K562 (cell line): ENCODE results near the gene PARD3.

Experiments
- ATF7 ChIP-seq: fragments of 450-650 bp; IDR thresholded peaks from 2 replicates; pipeline ENCODE4 v1.7.1; 2014; ENCODE audit warnings: mild to moderate bottlenecking, moderate library complexity
- CTCF ChIP-seq, 3 experiments: IDR thresholded peaks in 2 of 3; conservative IDR thresholded peaks in 1 of 3; 2 replicates each; pipeline ENCODE4 v1.5.1; 2011 to 2012; ENCODE audit warnings: low read length in 3 of 3, mild to moderate bottlenecking in 3 of 3, control low read depth in 2 of 3, improper control_type of control experiment in 1 of 3, inconsistent platforms in 1 of 3, low read depth in 1 of 3, mixed read lengths in 1 of 3, moderate library complexity in 1 of 3; ENCODE audit not compliant: insufficient read depth in 2 of 3
- ELF4 ChIP-seq: fragments of 450-650 bp; formaldehyde crosslinking; IDR thresholded peaks from 2 replicates; pipeline ENCODE4 v1.4.0; 2022; ENCODE audit warnings: missing genetic modification characterization
- EP300 ChIP-seq: IDR thresholded peaks from 2 replicates; pipeline ENCODE4 v1.6.1; 2012; ENCODE audit warnings: low read length, improper control_type of control experiment
- FOXP1 ChIP-seq: sonication (generic); formaldehyde crosslinking; IDR thresholded peaks from 2 replicates; pipeline ENCODE4 v1.8.0; 2022; ENCODE audit warnings: mild to moderate bottlenecking, missing genetic modification reagents
- MAZ ChIP-seq, 2 experiments: fragments of 450-650 bp in 1 of 2; sonication (generic) in 1 of 2; formaldehyde crosslinking; IDR thresholded peaks in 1 of 2; conservative IDR thresholded peaks in 1 of 2; 2 replicates each; pipeline versions ENCODE4 v1.4.0 to v1.5.0; 2020; ENCODE audit warnings: mild to moderate bottlenecking in 1 of 2, missing genetic modification reagents in 1 of 2
- POLR2A ChIP-seq: fragments of 450-650 bp; conservative IDR thresholded peaks from 2 replicates; pipeline ENCODE4 v1.6.1; 2016
- SMC3 ChIP-seq: conservative IDR thresholded peaks from 2 replicates; pipeline ENCODE4 v1.6.1; 2011; ENCODE audit warnings: low read depth, low read length, improper control_type of control experiment; ENCODE audit not compliant: insufficient read depth
- SREBF2 ChIP-seq: sonication (generic); formaldehyde crosslinking; IDR thresholded peaks from 2 replicates; pipeline ENCODE4 v1.4.0; 2020; ENCODE audit warnings: mild to moderate bottlenecking, missing genetic modification reagents
- ZNF263 ChIP-seq: sonication (generic); formaldehyde crosslinking; IDR thresholded peaks from 2 replicates; pipeline ENCODE4 v1.8.0; 2022; ENCODE audit warnings: mild to moderate bottlenecking, missing genetic modification reagents, borderline replicate concordance
- ZNF347 ChIP-seq: fragments of 450-650 bp; formaldehyde crosslinking; IDR thresholded peaks from 2 replicates; pipeline ENCODE4 v1.4.0; 2020; ENCODE audit warnings: low read depth, mild to moderate bottlenecking, moderate library complexity
- ZNF766 ChIP-seq: fragments of 200-800 bp; sonication (Bioruptor generic); conservative IDR thresholded peaks from 2 replicates; pipeline ENCODE4 v1.6.1; 2016; ENCODE audit warnings: missing genetic modification characterization, missing compliant biosample characterization

- TF ChIP-seq ZNF263 (CRISPR knock-in tag) (no peak), ATF7 (no peak), ELF4 (CRISPR knock-in tag) (no peak), POLR2A (no peak), ZNF766 (CRISPR knock-in tag) (no peak), CTCF (IDR thresholded peaks at IDR 0.05 in 2 of 3, conservative IDR thresholded peaks at IDR 0.05 in 1 of 3; ENCODE audit: insufficient read depth in 2 of 3, low read depth in 1 of 3, low read length in 3 of 3) (no peak), MAZ (CRISPR knock-in tag; conservative IDR thresholded peaks at IDR 0.05 in 1 of 2, IDR thresholded peaks at IDR 0.05 in 1 of 2) (no peak), ZNF347 (no peak), SMC3 (no peak), FOXP1 (no peak), EP300 (no peak), SREBF2 (CRISPR knock-in tag) (no peak)
Measured at GRCh38 chr10:34593930-34594329, 221.2 kb downstream of the PARD3 start.
